ENCODE data around the gene CTBP1. TPM values are rescaled to one million over a fixed set of nuclear protein-coding genes. Genes with fewer than 3 reads are reported as not detected.

CTBP1 gene
- total RNA-seq, 1 experiment from 2014 or later: 153 TPM

GRCh38 chr4:1210241-1210841, 38.6 kb downstream of the CTBP1 start:
- H3K4me2 ChIP-seq: no peak overlapping the region
- H2AFZ ChIP-seq: no peak overlapping the region
- no peaks in the 10 kb centered on the region for H3K9me2 ChIP-seq (ENCODE audit: insufficient read depth)
- no peak overlapping the region for H3K4me3 ChIP-seq
- no peaks in the 10 kb centered on the region for H3K27me3 ChIP-seq (ENCODE audit: insufficient read depth, low read depth)
- POLR2A ChIA-PET (ENCODE audit: unreplicated experiment): no interaction called here
- H3F3A ChIP-seq (ENCODE audit: insufficient read depth, low read depth): no peaks in the 10 kb centered on the region
- no peak for TF ChIP-seq CTCF (conservative IDR thresholded peaks at IDR 0.05)
- TF ChIP-seq EZH2 (IDR thresholded peaks at IDR 0.05; ENCODE audit: low read depth): no peak
- intact Hi-C loops (cut with micrococcal nuclease; ENCODE audit: unreplicated experiment): no loop called here
- DNase-seq: no peak
- H3K27ac ChIP-seq: no peak overlapping the region
- CTCF ChIA-PET: no interaction called here
- H4K20me1 ChIP-seq (ENCODE audit: insufficient read depth): no peaks in the 10 kb centered on the region; the same call in none of the 2 replicates
- H3K4me1 ChIP-seq (replicated peaks; ENCODE audit: insufficient read depth): no peaks in the 10 kb centered on the region
- no TSS peak for BruUV-seq (replicated peaks)
- H3K9me3 ChIP-seq (ENCODE audit: insufficient read depth, low read depth): no peaks in the 10 kb centered on the region
- H3K36me3 ChIP-seq (ENCODE audit: low read depth): no peaks in the 10 kb centered on the region; the same call in 1 of the 2 replicates
- no peaks in the 10 kb centered on the region for H3K79me2 ChIP-seq (ENCODE audit: low read depth)

GRCh38 chr4:1209821-1210220, 39.1 kb downstream of the CTBP1 start:
- H3K9me3 ChIP-seq (ENCODE audit: insufficient read depth, low read depth): no peaks in the 10 kb centered on the region
- H2AFZ ChIP-seq: no peak overlapping the region
- no peaks in the 10 kb centered on the region for H3K4me1 ChIP-seq (replicated peaks; ENCODE audit: insufficient read depth)
- CTCF ChIA-PET: no interaction called here
- no TSS peak for BruUV-seq (replicated peaks)
- TF ChIP-seq EZH2 (IDR thresholded peaks at IDR 0.05; ENCODE audit: low read depth): no peak
- H3K4me2 ChIP-seq: no peak overlapping the region
- no peaks in the 10 kb centered on the region; the same call in 1 of the 2 replicates for H3K36me3 ChIP-seq (ENCODE audit: low read depth)
- H3K79me2 ChIP-seq (ENCODE audit: low read depth): no peaks in the 10 kb centered on the region
- H3K27ac ChIP-seq: no peak overlapping the region
- H3K27me3 ChIP-seq (ENCODE audit: insufficient read depth, low read depth): no peaks in the 10 kb centered on the region
- H3F3A ChIP-seq (ENCODE audit: insufficient read depth, low read depth): no peaks in the 10 kb centered on the region
- intact Hi-C loops (cut with micrococcal nuclease; ENCODE audit: unreplicated experiment): no loop called here
- DNase-seq: no peak
- no peaks in the 10 kb centered on the region for H3K9me2 ChIP-seq (ENCODE audit: insufficient read depth)
- POLR2A ChIA-PET (ENCODE audit: unreplicated experiment): no interaction called here
- H3K4me3 ChIP-seq: no peak overlapping the region
- no peaks in the 10 kb centered on the region; the same call in 1 of the 2 replicates for H4K20me1 ChIP-seq (ENCODE audit: insufficient read depth)

- Histone ChIP-seq H3K4me2 (no peak overlapping the region), H3F3A (ENCODE audit: insufficient read depth, low read depth) (no peaks in the 10 kb centered on the region), H3K9me2 (ENCODE audit: insufficient read depth) (no peaks in the 10 kb centered on the region), H3K27me3 (ENCODE audit: insufficient read depth, low read depth) (no peaks in the 10 kb centered on the region), H3K9me3 (ENCODE audit: insufficient read depth, low read depth) (no peaks in the 10 kb centered on the region), H3K4me1 (replicated peaks; ENCODE audit: insufficient read depth) (no peaks in the 10 kb centered on the region), H3K4me3 (no peak overlapping the region), H3K36me3 (ENCODE audit: low read depth) (no peaks in the 10 kb centered on the region; the same call in 1 of the 2 replicates), H4K20me1 (ENCODE audit: insufficient read depth) (no peaks in the 10 kb centered on the region; the same call in 1 of the 2 replicates), H3K27ac (no peak overlapping the region), H2AFZ (no peak overlapping the region), H3K79me2 (ENCODE audit: low read depth) (no peaks in the 10 kb centered on the region)
- CTCF ChIA-PET: no interaction called here
- no TSS peak for BruUV-seq (replicated peaks)
- intact Hi-C loops (cut with micrococcal nuclease; ENCODE audit: unreplicated experiment): no loop called here
- POLR2A ChIA-PET (ENCODE audit: unreplicated experiment): no interaction called here
- TF ChIP-seq EZH2 (IDR thresholded peaks at IDR 0.05; ENCODE audit: low read depth) (no peak), CTCF (conservative IDR thresholded peaks at IDR 0.05) (no peak)
- no peak for DNase-seq
These were observed 39.8 kb downstream of the CTBP1 start for GRCh38 chr4:1208970-1209704.
